Ishikawa (cell line): ENCODE measurements around the gene TARBP1.

ENCODE experiments used
- CEBPB ChIP-seq: IDR thresholded peaks from 2 replicates; pipeline ENCODE4 v1.6.1; 2012
- CREB1 ChIP-seq: IDR thresholded peaks from 2 replicates; pipeline ENCODE4 v1.6.1; 2012; ENCODE audit warnings: low read depth
- EGR1 ChIP-seq: IDR thresholded peaks from 2 replicates; pipeline ENCODE4 v1.6.1; 2012
- EP300 ChIP-seq: IDR thresholded peaks from 2 replicates; pipeline ENCODE4 v1.6.1; 2012; ENCODE audit warnings: borderline replicate concordance
- NFIC ChIP-seq: IDR thresholded peaks from 2 replicates; pipeline ENCODE4 v1.6.1; 2012
- RAD21 ChIP-seq: IDR thresholded peaks from 2 replicates; pipeline ENCODE4 v1.6.1; 2012; ENCODE audit warnings: low read depth
- REST ChIP-seq: IDR thresholded peaks from 2 replicates; pipeline ENCODE4 v1.6.1; 2012; ENCODE audit warnings: low read depth, mild to moderate bottlenecking
- TAF1 ChIP-seq: IDR thresholded peaks from 2 replicates; pipeline ENCODE4 v1.6.1; 2012; ENCODE audit warnings: low read depth, mild to moderate bottlenecking
- TEAD4 ChIP-seq: IDR thresholded peaks from 2 replicates; pipeline ENCODE4 v1.6.1; 2012
- ZBTB7A ChIP-seq: IDR thresholded peaks from 2 replicates; pipeline ENCODE4 v1.6.1; 2012; ENCODE audit warnings: low read depth
- TF ChIP-seq, protein P1 (sequence below): IDR thresholded peaks from 2 replicates; pipeline ENCODE4 v1.6.1; 2012

DNA sequence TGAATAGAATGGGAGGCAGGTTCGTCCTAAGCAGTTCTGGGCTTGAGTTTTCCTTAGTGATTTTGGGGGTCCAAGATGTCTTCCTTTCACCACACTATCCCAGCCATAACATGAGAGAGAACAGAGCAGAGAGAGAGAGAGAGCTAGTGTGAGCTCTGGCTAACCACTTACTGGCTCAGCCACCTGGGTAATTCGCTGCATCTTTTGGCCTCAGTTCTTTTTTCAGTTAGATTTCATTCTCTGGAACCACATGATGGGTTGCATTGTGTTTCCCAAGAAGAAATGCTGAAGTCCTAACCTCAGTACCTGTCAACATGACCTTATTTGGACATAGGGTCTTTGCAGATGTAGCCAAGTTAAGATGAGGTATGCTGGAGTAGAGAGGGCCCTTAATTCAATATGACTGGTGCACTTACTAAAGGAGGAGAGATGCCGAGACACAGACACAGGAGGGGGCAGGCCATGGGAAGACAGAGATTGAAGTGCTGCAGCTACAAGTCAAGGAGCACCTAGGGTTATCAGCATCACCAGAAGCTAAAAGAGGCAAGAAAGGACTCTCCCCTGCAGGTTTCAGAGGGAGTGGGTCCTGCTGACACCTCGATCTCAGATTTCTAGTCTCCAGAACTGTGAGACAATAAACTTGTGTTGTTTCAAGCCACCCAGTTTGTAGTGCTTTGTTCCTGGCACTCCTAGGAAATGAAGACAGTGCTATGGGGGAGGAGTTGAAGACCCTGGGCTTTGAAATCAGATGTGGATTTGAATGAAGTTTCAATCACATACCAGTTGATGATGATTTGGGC lies 26.2 kb upstream of the TARBP1 start:
- TF ChIP-seq NFIC (no peak), TEAD4 (no peak), RAD21 (no peak), ZBTB7A (no peak), EGR1 (no peak), CREB1 (no peak), EP300 (no peak), CEBPB (no peak), REST (no peak), TAF1 (no peak)
- TF ChIP-seq, protein P1, sequence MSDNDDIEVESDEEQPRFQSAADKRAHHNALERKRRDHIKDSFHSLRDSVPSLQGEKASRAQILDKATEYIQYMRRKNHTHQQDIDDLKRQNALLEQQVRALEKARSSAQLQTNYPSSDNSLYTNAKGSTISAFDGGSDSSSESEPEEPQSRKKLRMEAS = no peak
